ENCODE results near the gene ADSL.

Gene ADSL

GRCh38 chr22:40417041-40417440, 70.7 kb downstream of the ADSL start:
- no peak for DNase-seq (ENCODE audit: low read depth in 2 of 2)

GRCh38 chr22:40417881-40418280, 71.6 kb downstream of the ADSL start:
- DNase-seq (ENCODE audit: low read depth in 2 of 2) = no peak

- DNase-seq (ENCODE audit: low read depth in 2 of 2) = no peak
Observed at GRCh38 chr22:40418366-40419201, 72.3 kb downstream of the ADSL start.

DNA sequence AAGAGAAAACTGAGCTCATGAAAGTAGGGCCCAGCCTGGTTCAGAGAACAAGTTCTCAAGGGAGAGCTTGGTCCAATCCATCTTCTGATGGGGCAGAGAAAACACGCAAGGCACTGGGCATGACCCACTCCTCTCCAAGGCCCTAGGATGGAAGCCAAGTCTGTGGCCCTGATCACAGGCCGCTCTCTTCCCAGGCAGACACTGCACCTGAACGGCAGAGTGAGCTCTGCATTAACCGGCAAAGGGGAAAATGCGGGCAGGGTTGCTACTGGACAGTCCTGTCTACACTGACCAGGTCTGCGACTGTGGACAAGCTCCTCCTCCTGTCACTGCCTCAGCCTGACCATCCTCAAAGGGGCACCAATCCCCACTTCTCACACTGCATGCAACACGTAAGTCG, 73.4 kb downstream of the ADSL start:
- no peak for DNase-seq (ENCODE audit: low read depth in 2 of 2)

- DNase-seq (ENCODE audit: low read depth in 2 of 2) = no peak
Observed at GRCh38 chr22:40420341-40421081, 74.2 kb downstream of the ADSL start.

GRCh38 chr22:40421082-40421350, 74.7 kb downstream of the ADSL start:
- DNase-seq (ENCODE audit: low read depth in 2 of 2) = no peak

GRCh38 chr22:40421941-40422340, 75.6 kb downstream of the ADSL start:
- no peak for DNase-seq (ENCODE audit: low read depth in 2 of 2)

DNA sequence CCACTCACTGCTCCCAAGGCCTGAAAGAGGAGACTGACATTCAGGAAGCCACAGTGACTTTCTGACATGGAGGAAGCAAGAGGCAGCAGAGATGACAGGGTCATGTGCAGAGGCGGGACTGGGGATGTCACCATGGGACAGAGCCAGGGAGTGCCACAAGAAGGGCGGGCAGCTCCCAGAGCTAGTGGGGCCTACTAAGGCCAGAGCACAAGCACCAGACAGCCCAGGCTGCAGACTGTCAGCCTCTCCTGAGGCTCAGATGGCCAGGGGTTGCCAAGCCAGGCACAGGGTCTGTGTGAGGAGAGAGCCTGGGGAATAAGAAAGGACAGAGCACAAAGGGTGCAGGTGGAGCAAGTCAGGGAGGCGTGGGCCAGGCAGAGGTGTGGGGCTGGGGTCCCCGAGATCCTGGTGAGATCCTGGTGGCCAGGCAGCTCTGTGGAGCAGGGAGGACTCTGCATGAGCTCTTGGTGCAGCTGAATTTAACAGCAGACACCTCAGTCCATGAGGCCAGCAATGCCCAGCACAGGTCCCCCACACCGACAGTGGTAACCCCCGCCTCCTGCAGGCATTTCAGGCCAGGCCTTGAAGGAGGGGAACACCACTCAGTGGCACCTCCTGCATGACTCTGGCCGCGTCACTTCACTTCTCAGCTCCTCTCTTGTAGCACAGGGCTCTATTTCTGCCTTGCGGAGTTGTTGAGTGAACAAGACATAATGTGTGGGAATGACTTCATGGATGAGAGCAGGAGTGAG, 76.4 kb downstream of the ADSL start:
- no peak for DNase-seq (ENCODE audit: low read depth in 2 of 2)

- no peak for DNase-seq (ENCODE audit: low read depth in 2 of 2)
Observed at GRCh38 chr22:40423310-40423688, 77.0 kb downstream of the ADSL start.

DNA sequence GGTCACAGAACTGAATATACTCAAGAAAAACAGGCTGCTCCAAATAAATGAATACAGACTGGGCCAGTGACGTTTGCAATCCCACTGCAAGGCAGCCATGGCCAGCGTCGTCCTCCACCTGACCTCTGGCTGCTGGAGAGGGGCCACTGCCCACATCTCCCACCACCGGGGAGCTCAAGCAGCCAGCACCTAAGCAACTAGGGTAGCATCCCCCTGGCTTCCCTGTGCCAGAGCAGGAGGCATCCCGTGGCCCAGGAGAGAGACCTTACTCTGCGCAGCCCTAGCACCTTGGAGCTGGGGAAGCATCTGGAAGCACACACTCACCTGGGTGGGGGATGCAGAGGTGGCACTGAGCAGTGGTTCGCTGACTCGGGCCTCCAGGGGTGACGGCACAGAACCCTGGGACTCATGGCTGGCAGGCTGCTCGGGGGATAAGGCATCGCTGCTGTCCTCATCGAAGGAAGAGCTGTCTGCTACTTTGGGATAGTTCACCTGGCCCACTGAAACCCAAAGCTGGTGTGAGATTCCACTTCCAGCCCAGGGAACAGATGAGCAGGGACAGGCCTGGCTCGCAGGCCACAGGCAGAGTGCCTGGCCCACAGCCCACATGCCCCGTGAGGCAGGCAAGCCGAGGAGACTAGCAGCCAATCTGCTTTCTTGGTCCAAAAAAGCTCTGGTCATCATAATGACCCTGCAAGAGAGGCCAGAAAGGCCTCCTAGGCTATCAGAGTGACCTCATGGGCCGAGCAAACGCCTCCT, 77.8 kb downstream of the ADSL start:
- DNase-seq (ENCODE audit: low read depth in 2 of 2) = no peak

- DNase-seq (ENCODE audit: low read depth in 2 of 2) = no peak
Observed at GRCh38 chr22:40425082-40425481, 78.8 kb downstream of the ADSL start.

- no peak for DNase-seq (ENCODE audit: low read depth in 2 of 2)
Observed at GRCh38 chr22:40426594-40427333, 80.5 kb downstream of the ADSL start.

DNA sequence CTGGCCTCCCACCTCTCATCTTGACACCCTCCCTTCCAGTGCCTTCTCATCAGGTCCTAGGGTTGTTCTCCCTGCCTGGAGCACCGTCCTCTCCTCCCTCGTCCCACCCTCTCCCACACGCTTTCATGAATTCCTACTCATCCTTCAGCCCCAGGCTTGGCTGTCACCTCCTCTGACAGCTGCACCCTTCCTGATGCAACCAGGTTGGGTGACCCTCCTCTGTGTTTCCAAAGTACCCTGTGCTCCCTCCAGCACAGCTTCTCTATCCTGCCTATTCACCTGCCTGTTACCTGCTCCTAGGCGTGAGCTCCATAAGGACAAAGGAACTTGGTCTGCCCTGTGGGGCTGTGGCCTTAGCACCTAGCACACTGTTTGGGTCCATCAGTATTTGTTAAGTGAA, 82.5 kb downstream of the ADSL start:
- no peak for DNase-seq (ENCODE audit: low read depth in 2 of 2)

GRCh38 chr22:40429481-40429880, 83.2 kb downstream of the ADSL start:
- no peak for DNase-seq (ENCODE audit: low read depth in 2 of 2)

- no peak for DNase-seq (ENCODE audit: low read depth in 2 of 2)
Observed at GRCh38 chr22:40430991-40431390, 84.7 kb downstream of the ADSL start.

GRCh38 chr22:40432157-40432556, 85.9 kb downstream of the ADSL start:
- no peak for DNase-seq (ENCODE audit: low read depth in 2 of 2)

DNA sequence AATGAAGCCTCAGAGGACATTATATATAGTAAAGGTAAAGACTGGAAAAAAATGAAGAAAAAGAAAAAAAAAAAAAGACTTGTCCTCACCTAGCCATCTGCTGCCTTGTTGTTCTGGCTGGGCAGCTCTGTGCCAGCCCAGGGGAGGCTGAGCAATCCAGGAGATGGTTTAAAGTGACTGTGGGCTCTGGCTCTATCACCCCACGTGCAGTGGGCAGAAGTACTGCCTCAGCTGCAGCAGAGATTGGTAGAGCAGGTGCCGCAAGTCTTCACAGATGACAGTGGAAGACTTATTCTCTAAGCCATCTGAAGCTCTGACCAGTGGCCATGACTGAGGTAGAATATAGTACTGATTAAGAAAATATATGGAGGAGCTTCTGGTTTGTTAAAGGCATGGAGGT, 86.3 kb downstream of the ADSL start:
- DNase-seq (ENCODE audit: low read depth in 2 of 2) = no peak

DNA sequence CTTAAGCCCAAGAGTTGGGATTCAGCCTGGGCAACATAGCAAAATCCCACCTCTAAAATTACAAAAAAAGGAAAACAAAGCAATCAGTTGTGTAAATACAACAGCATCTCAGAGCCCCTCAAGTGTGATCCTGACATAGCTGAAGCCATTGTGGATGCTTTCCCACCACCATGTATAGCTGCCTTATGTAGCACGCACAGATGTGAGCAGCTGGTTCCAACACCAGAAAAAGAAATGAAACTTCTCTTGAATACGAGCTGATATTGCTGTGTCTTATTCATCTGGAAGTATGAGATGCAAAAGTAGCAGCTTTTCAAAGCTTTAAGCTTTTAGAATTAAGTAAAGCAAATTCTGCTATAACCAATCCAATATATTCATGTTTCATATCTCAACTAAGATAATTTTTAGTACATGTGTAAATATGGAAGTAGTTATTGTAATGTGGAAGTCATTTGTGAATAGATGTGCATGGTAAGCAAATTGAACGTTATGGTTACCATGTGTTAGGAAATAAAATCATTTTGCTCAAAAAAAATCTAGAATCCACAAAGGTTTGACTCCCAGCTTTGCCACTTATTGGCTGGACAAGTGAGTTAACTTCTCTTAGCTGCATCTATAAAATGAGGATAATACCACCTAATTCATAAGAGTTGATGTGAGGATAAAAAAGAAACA, 87.3 kb downstream of the ADSL start:
- DNase-seq (ENCODE audit: low read depth in 2 of 2) = no peak

DNA sequence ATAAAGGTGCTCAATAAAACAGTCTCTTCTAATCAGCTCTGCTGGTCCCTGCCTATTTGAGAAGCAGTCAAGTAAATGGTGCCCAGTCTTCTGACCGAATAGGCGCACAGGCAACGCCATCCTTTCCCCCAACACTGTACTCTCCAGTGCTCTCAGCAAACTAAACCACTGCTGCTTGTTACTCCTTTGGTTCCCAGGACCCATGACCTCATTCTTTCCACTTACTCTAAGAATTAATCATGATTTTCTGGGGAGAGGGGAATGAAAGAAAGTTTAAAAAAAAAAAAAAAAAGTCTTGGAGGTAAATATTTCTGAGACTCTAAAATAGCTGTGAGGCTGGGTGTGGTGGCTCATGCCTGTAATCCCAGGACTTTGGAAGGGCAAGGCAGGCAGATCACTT, 87.8 kb downstream of the ADSL start:
- DNase-seq (ENCODE audit: low read depth in 2 of 2) = no peak

DNA sequence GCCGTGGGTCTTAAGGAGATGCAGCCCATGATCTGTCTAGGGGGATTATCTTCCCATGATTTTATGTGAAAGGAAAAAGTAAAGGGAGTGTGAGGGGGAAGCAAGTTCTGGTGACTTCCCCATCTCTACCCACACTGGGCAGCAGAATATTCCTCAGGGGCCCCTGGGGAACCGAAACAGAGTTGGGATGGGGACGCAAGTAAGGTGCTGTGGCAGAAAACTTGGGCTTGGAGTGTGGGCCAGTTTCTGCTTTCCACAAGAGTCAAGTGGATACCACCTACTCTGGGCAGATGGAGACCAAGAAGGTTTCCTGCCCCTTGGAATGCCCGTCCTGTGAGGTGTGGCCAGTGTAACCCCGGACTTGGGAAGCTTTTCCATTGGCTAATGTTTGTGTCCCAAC, 88.4 kb downstream of the ADSL start:
- no peak for DNase-seq (ENCODE audit: low read depth in 2 of 2)

Data from stimulated activated CD4-positive, alpha-beta T cell treated with anti-CD3 and anti-CD28 coated beads, Interleukin-1b, Interleukin-23, amount 100 ng/mL, for 4 hours (primary cell).